HG03095 (cell line): ENCODE data around the gene GPR25.

ENCODE experiments used
- ATAC-seq: cut with Tn5 transposase; IDR thresholded peaks from one replicate; pipeline ENCODE4 v1.9.1; 2021; ENCODE audit warnings: moderate library complexity; ENCODE audit not compliant: unreplicated experiment

Gene GPR25

DNA sequence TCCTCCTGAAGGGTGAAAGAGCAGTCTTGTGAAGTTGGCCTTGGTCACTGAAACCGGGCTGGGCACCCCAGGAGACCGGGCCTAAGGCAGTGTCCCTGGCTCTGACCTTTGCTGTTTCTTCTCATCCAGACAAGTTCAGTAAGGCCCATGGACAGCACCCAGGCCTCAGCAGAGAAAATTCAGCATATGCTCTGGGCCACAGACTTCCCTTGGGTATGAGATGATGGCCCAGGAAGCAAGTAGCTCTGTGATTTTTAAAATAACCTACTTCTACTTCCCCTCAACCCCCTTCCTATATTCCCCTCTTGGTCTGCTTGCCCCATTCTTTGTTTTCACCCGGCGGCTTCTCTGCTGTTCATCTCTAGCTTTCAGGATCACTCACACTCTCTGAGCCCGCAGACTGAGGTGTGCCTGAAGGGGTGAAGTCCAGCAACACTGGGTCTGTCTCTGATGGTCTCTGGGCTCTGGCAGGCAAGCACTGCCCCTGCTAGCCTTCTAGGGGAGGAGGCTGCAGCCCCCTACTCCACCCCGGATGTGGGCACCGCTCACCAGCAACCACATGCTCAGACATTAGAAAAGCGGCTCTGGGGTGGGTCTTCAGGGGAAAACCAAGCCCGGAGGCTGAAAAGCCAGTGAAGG, 2.9 kb upstream of the GPR25 start:
- ATAC-seq: peak; percentile 50

DNA sequence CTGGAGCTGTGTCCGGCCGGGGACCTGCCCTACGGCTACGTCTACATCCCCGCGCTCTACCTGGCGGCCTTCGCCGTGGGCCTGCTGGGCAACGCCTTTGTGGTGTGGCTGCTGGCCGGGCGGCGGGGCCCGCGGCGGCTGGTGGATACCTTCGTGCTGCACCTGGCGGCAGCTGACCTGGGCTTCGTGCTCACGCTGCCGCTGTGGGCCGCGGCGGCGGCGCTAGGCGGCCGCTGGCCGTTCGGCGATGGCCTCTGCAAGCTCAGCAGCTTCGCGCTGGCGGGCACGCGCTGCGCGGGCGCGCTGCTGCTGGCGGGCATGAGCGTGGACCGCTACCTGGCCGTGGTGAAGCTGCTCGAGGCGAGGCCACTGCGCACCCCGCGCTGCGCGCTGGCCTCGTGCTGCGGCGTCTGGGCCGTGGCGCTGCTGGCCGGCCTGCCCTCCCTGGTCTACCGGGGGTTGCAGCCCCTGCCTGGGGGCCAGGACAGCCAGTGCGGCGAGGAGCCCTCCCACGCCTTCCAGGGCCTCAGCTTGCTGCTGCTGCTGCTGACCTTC, 412 bp downstream of the GPR25 start:
- no peak for ATAC-seq

DNA sequence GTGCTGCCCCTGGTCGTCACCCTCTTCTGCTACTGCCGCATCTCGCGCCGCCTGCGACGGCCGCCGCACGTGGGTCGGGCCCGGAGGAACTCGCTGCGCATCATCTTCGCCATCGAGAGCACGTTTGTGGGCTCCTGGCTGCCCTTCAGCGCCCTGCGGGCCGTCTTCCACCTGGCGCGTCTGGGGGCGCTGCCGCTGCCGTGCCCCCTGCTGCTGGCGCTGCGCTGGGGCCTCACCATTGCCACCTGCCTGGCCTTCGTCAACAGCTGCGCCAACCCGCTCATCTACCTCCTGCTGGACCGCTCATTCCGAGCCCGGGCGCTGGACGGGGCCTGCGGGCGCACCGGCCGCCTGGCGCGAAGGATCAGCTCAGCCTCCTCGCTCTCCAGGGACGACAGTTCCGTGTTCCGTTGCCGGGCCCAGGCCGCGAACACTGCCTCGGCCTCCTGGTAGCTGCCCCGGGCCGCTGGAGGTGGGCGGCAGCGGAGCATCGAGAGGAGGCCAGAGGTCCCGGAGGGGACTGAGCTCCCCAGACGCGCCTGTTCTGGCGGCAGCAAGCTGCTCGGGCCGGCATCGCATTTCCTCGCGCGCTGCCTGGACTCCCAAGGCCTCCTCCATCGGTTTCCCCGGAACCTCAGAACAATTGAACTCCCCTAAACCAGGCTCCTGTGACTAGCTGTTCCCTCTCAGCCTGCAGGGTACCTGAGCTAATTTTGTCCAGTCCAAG, 1.1 kb downstream of the GPR25 start:
- no peak for ATAC-seq

DNA sequence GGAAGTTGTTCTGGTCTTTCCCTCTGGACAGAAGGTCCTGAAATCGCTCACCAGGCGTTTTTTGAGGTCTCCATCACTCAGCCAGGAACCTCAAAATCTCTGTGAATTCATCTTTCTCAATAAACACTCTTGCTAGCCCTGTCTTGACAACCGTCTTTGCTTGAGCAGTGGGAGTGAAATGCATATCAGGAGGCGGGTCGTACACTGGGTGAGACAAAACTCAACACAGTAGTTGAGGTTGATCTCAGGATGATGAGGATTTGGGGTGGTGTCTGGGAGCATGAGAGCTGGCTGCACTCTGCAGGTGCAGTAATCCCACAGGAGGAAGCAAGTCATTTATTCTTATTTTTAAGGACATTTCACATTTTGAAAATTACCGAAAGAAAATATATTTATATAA, 1.9 kb downstream of the GPR25 start:
- ATAC-seq: no peak

DNA sequence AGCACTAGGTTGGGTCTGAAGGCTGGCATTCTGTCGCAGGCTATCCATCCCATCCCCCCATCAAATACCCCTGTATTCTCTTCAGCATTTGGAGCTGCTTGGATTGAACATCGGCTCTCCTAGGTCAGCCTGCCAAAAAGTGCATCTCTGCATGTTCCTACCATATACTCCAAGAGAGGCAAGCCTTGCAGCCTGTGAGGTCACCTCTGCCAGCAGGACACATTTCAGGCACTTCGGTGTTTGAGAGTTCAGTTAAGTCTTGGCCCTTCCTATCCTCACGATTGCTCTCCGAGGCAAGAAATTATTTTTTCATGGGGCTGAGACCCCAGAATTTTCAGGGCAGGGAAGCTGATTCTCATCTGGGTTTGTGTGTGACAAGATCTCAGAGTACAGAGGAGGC, 2.6 kb downstream of the GPR25 start:
- no peak for ATAC-seq

DNA sequence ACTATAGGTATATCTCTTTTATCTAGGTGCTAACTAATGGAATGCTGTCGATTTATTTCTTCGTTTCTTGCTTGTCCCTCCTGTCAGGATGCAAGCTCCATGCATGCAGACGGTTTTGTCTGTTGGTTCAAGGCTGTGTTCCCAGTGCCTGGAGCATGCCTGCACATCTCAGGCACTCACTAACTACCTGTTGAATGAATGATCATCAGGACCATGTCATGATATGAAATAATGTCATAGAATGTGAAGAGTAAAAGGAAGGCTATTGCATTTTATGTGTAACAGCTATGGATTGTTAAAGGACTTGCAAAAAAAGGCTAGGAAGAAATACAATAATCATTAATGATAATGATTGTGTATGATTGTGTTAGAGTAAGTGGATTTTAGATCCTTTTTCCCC, 4.2 kb downstream of the GPR25 start:
- no peak for ATAC-seq

DNA sequence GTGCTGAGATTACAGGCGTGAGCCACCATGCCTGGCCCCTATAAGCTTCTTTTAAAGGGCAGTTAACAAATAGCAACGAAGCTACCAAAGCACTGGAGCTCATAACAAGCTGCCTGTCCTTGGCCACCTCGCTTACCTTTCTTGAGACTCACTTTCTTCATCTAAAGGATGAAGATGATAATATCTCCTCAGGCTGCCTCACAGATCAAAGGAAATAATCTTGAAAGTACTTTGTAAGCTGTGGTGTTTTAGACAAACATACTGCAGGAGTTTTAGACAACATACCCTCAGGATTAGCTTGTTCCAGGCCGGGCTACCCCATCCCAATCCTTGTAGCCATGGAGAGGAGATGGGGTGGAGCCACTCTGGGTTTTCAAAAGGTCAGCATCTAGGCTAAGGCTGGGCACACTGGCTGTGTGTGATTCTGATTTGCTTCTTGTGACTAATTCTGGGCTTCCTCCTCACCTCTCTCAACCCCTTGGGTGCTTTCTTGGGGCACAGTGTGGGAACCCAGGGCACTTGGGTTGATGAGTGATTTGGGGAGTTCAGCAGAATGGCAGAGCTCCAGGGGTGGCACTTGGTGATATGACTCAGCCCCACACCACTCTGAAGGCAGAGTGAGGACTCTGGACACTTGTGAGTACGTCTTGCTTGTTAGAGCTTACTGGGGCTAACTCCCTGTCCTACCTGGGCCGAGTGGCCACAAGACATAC, 5.2 kb downstream of the GPR25 start:
- ATAC-seq: no peak

DNA sequence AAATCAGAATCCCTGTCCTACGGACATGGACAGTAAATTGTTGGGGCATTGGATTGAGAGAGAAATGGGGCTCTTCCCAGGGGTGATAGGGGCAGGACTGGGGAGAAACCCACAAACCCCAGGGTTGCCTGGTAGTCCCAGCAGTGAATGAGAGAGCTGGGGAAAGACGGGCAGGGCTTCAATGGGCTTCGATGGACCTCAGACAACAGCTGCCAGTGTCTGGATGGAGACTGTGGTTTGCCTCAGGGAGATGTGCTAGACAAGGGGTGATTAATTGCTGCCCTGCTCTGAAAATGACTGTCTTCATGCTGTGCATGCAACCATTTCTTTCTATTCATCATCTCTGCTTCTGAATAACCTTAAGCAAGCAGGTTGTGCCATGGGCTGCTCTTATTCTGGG, 7.4 kb downstream of the GPR25 start:
- ATAC-seq: peak; percentile 62

DNA sequence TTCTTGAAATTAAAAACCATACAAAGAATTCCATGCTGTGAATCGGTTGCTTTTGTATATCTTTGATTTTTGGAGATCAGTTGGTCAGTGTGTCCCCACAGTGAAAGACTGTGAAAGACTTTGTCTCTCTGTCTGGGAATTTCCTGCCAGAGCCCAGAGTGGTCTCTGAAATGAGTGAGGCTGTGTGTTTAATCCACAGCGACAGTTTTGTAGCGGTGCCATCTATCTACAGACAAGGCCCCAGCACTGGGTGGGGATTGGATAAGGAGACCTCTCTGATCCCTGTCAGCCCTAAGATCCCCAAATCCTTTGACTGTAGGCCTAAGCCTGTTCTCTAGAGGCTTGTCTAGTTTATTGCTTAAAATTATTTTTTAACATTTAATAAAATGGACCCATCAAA, 10.3 kb downstream of the GPR25 start:
- no peak for ATAC-seq

DNA sequence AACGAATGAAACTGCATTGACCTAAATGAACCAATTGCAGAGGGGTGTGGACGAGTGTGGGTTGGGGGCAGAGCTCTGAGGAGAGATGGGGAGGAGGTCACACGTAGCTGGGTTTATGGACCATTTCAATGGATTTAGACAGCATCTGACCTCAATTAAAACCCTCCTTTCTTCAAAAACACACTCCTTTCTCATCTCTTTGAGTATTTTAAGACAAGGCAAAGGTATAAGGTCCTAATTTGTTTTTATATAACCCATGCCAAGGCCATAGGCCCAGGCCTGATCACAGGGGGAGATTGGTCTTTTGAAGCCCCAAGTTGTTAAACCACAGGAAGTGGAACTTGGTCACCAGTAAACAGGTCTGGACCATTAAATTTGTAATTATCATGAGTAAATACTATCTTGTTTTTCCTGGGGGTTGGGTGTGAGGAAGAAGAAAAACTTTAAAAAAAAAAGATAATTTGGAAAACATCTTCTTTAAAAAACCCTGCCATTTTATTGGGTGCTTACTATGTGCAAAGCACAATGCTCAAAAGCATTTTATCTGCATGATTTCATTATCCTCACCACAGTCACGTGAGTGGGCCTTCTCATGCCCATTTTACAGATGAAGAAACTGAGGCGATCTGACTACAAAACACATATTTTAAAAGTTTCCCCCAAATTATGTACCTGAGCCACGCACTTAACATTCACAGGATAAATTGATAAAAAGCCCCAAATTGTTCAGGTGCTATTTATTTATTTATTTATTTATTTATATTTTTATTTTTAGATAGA, 13.0 kb downstream of the GPR25 start:
- ATAC-seq: no peak

DNA sequence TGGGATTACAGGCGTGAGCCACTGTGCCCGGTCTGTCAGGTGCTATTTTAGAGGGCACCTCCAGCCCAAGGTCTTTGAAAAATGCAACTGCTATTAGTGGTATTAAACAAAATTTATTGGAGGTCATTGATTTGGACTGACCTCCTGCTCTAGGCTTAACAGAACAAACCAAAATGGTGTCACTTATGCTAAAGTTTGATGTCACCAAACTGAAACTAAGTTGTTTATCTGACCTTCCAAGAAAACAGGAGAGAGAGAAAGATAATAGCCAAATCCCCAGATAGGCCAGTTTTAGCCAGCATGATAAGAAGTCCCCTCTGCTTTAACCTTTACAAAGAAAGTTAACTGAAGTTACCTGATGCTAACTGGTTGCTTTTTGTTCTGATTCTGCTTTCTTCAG, 13.8 kb downstream of the GPR25 start:
- ATAC-seq: no peak

DNA sequence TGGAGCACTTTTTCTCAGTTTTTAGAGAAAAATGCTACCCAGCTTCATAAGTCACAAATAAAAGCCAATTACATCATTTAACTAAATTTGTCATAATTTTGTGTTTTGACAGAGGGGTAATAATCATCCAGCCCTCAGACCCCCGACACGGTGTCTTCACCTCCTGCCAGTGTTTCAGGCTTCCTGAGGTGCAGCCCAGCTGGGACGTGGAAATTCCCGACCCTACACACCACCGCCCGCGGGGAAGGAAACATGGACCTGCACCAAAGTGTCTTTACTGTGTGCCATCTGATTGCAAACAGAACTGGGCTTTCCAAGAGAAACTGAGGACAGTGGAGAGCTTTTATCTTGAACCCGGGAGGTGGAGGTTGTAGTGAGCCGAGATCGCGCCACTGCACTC, 14.3 kb downstream of the GPR25 start:
- ATAC-seq: no peak

DNA sequence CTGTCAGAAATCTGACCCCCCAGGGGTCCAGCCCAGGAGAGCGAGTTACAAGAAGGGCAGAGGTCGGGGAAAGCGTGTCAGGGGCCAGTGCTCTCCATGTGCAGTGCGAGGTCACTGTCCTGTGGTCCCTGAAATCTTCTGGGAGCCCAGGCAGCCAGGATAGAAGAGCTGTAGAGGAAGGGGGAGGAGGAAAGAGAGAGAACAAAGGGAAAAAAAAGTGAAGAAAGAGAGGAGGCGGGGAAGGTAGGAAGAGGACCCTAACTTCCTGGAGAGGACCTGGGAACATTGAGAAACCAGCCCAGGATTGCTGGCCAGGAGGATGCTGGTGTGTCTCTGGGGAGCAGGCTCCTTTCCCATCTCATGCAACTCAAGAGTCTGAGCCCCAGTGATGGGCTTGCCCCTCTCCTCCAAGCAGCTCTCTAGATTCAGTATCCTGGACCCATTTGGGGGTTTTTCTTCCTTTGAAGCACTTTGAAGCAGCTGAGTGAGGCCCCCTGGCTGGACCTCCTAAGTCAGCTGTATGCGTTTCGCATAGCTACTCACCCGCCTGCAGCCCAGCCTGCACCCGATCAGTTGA, 15.1 kb downstream of the GPR25 start:
- ATAC-seq: no peak

DNA sequence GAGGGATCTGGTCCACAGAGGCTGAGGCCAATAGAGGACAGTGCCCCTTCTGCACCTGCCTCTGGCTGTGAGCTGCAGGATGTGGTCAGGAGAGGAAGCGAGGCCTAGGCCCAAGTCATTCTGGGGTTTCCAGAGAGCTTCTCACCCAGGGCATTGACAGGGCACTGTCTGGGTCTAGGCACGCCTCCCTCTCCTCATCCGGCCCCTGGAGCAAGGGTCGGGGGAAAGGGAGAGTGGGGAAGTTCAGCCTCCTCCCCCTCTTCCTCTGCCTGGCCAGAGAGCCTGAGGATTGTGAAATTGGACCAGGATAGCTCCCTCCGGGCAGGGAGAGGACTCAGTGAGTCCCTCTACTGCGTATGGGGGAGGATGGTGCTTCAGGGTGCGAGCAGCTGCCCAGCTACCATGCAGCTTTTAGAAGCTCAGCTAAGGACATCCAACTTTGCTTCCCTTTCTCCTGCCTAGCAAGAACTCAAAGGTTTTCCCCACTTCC, 15.6 kb downstream of the GPR25 start:
- ATAC-seq: peak; percentile 89

DNA sequence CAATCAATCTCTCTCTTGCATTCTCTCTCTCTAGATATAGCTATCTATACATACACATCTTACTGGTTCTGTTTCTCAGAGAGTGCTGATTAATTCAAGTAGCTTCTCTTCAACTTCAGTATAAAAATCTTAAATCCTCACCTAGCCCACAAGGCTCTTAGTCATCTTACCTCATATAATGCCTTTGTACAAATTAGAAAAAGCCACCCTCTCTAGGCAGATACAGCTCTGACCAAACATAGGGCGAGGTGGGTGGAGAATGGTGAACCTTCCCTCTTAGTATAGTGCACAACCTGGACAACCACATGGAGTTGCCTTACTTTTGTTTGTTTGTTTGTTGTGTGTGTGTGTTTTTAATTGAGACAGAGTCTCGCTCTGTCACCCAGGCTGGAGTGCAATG, 16.8 kb downstream of the GPR25 start:
- no peak for ATAC-seq

DNA sequence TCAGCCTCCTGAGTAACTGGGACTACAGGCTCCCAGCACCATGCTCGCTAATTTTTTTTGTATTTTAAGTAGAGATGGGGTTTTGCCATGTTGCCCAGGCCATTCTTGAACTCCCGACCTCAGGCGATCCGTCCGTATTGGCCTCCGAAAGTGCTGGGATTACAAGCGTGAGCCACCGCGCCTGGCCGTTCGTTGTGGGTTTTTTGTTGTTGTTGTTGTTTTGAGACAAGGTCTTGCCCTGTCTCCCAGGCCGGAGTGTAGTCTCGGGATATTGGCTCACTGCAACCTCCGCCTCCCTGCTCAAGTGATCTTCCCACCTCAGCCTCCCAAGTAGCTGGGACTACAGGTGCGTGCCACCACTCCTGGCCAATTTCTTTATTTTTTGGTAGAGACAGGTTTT, 17.2 kb downstream of the GPR25 start:
- no peak for ATAC-seq

DNA sequence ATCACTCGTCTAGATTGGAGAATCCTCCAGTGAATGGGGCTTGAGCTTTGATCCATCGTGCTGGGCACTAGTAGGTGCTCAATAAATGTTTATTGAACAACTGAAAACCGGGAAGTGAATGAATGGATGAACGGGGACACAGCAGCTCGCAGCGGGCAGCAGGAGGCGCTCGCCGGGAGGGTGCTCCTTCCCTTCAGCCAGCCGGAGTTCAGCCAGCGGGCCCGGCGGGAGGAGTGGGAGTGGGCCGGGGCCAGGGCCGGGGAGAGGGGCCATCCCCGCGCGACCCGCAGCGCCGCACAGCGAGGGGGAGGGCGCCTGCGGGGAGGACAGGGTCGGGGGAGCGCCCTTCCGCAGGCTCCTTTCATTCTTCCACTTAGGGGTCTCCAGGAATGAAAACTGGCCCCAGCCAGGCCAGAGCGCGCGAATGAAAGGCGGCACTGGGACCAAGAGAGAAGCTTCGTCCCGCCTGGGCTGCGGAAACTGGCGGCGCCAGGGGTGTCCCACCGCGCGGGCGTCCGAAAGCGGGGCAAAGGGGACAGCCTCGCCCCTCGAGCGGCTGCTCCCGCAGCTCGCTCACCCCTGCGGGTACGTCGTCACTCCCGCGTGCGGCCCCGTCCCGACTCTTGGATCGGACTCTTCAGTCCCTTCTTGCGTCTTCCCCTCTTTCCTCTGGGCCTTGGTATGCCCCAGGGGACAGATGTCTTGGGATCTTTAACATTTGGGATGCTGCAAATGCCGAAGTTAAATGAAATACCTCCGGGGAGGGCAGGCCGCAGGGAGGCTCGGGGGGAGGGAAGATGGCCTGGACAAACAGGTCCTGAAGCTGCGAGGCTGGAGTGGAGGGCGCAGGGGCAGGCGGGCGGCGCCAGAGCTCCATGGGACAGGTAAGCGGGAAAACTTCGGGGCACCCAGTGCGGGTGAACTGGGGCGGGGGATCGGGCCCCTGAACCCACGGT, 18.3 kb downstream of the GPR25 start:
- ATAC-seq: no peak

DNA sequence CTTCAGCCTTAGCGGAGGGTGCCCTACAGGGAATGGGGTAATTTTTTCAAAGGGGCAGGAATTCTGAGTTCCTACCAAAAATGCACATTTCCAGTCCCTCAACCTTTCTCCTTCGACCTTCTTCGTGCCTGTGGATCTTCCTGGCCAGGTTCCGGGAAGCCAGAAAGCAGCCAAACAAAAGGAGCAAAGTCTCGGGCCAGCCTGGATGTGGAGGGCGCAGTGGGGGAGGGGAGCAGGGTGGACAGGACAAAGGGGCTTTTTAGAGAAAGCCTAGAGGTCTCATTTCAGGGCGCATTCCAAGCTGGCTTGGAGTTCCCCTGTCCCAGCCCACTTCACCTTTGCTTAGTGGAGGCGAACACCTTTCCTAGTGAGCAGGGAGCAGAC, 19.0 kb downstream of the GPR25 start:
- ATAC-seq: no peak

DNA sequence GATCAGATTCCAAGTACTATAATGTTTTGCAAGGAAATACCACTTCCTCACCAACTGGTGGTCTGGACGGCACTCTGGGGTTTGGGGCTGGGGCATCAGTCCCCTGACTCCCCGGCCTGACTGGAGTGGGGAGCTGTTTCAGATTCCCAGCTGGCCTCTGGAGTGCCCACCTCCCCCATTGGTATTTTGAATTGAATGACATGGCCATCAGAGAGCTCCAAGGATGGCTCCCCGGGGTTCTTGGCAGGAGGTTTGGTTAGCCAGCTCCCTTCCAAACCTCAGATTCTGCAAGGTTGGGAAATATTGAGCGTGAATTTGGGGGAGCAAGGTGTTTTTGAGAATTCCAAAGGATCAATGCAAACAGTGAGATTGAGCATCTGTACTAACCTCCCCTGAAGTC, 19.8 kb downstream of the GPR25 start:
- no peak for ATAC-seq

DNA sequence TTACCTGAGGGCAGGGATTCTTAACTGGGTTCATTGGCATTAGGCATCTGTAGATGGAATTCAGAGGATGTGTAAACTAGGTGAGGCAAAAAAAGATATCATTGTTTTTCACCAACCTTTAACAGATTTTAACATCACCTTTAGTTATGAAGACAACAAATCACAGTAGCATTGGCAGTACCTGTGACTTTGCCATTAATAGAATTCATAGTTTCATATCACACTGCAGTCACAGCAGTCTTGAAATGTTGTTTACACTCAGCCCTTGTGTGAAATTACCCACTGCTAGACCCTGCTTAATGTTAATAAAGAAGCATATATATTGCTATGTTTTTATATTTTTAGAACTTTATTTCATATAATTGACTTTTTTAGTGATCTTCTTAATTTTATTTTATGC, 20.2 kb downstream of the GPR25 start:
- no peak for ATAC-seq
